Measurements from ENCODE around the gene PCDHA11. TPM values are rescaled to one million over a fixed set of nuclear protein-coding genes. Genes with fewer than 3 reads are reported as not detected.

The PCDHA11 gene
- total and polyA plus RNA-seq, 2 experiments from 2014 or later = 11.6 to 26.5 TPM

GRCh38 chr5:140875085-140876065, 6.6 kb downstream of the PCDHA11 start, which contains the start of gene PCDHA12 (continued):
- TF ChIP-seq ZNF462 (CRISPR knock-in tag; IDR thresholded peaks at IDR 0.05) = no peak
- TF ChIP-seq ZNF114 (CRISPR knock-in tag; IDR thresholded peaks at IDR 0.05) = no peak
- peak; percentile 40; the same call in 1 of the 2 replicates for TF ChIP-seq POLR2AphosphoS5 (IDR thresholded peaks at IDR 0.05; ENCODE audit: low read depth)
- TF ChIP-seq CTCF (conservative IDR thresholded peaks at IDR 0.05; ENCODE audit: low read depth in 2 of 2) = peak; percentile 77 to 87

Measured in GM23338 (cell line).